ENCODE results near the gene OBI1.

DNA sequence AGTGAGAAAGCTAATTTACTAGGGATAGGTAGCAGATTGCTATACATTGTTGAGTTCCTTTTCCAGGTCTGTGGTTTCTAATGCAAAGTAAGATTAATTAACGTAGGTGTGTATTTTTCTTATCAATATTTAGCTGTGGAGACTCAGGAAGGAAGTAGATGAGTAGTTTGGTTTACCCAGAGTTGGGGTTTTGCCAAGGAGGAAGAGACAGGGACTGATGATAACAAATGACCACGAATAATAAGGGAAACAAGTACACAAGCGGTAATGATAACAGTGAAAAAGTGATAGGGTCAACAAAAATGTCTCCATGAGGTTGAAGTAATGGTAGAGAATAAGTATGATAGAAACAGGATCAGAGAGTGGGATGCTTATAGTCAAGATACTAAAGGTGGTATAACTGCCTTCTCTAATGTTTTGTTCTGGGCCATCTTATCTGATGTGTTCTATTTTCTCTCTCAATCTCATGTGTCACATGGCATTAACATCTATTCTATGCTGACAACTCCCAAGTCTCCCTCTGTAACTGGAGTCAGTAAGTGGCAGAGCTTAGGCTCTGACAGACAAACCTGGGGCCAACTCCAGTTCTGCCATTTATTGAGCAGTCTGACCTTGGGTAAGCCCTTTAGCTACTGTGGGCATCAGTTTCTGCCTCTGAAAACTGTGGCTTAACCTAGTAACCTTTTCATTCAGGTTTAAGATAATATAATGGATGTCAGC is 8.8 kb downstream of the OBI1 start:
- TF ChIP-seq, protein P1, sequence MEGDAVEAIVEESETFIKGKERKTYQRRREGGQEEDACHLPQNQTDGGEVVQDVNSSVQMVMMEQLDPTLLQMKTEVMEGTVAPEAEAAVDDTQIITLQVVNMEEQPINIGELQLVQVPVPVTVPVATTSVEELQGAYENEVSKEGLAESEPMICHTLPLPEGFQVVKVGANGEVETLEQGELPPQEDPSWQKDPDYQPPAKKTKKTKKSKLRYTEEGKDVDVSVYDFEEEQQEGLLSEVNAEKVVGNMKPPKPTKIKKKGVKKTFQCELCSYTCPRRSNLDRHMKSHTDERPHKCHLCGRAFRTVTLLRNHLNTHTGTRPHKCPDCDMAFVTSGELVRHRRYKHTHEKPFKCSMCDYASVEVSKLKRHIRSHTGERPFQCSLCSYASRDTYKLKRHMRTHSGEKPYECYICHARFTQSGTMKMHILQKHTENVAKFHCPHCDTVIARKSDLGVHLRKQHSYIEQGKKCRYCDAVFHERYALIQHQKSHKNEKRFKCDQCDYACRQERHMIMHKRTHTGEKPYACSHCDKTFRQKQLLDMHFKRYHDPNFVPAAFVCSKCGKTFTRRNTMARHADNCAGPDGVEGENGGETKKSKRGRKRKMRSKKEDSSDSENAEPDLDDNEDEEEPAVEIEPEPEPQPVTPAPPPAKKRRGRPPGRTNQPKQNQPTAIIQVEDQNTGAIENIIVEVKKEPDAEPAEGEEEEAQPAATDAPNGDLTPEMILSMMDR (IDR thresholded peaks at IDR 0.05; ENCODE audit: low read depth, low read length, poor library complexity, severe bottlenecking) = no peak
- TF ChIP-seq EZH2phosphoT487 (IDR thresholded peaks at IDR 0.05; ENCODE audit: borderline replicate concordance, low read length) = no peak

All from DOHH2 (cell line).